Stimulated activated CD8-positive, alpha-beta memory T cell treated with anti-CD3 and anti-CD28 coated beads, Interleukin-4, amount 100 ng/mL, for 48 hours (primary cell): Measurements from ENCODE around the gene NAMPT.
"Not testable (repeated sequence)": the region's sequence is repeated elsewhere in the genome, so short reads cannot be mapped to it uniquely, and the experiment has no call there.

ENCODE experiments used
- DNase-seq: peaks from one replicate; pipeline ENCODE4 v3.0.0-alpha.2; 2020

Gene NAMPT

GRCh38 chr7:106298631-106299030 lies 13.8 kb upstream of the NAMPT start:
- DNase-seq, result not testable (repeated sequence)

GRCh38 chr7:106298155-106298554 lies 13.4 kb upstream of the NAMPT start:
- DNase-seq, result not testable (repeated sequence)

DNA sequence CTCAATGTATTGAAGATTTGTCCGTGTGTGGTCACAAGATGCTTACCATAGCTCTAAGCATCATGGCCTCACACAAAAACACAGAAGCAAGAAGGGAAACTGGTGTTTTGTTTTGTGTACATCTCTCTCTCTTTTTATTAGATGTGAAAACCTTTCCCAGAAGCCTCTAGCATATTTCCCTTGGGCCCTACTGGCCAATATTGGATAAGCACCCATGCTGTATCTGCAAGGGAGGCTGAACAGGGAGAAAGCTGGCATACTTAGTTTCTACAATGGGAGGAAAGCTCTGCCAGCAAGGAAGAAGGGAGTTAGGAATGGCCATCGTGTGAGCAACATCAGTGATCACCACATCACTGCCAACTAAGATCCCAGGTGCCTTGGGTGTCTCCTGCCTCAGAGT lies 9.6 kb upstream of the NAMPT start:
- no peak for DNase-seq

DNA sequence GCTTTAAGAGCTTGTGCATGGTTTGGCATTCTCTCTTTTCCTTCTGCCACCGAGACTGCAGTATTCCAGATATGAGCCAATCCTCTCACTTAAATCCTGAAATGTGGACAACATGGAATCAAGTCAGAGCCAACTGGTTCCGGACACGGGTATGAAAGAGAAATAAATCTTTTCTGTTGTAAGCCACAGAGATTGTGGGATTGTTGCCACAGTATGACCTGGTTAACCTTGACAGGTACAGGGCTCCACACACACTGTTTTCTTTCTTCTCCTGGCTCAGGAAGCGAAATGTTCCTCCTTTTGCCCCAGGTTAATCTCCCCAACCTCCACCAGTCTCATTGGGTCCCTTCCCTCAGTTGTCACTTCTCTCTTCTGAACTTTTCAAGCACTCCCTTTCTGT lies 6.5 kb upstream of the NAMPT start:
- DNase-seq, result no peak

- DNase-seq, result no peak
Observed at GRCh38 chr7:106290319-106290718, 5.5 kb upstream of the NAMPT start.

GRCh38 chr7:106289848-106290247 lies 5.1 kb upstream of the NAMPT start:
- no peak for DNase-seq

DNA sequence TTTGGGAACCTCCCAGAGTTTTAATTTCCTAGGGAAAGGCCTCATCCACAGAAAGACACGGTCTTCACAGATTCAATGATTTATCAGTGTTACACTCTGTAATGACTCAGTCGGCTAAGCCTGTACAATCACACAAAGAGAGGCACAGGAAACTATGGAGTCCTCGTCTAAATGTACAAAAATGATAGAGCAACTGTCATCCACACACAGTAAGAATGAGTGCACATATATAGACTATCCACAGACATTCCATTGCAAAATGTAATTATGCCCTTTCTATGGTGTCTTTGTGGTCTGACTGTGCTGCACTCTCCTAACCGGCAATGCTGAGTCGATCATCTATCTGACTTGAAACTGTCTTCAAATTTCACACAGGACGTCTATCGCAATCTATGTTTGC lies 3.5 kb upstream of the NAMPT start:
- no peak for DNase-seq

- DNase-seq, result no peak
Observed at GRCh38 chr7:106287786-106288185, 3.0 kb upstream of the NAMPT start.

DNA sequence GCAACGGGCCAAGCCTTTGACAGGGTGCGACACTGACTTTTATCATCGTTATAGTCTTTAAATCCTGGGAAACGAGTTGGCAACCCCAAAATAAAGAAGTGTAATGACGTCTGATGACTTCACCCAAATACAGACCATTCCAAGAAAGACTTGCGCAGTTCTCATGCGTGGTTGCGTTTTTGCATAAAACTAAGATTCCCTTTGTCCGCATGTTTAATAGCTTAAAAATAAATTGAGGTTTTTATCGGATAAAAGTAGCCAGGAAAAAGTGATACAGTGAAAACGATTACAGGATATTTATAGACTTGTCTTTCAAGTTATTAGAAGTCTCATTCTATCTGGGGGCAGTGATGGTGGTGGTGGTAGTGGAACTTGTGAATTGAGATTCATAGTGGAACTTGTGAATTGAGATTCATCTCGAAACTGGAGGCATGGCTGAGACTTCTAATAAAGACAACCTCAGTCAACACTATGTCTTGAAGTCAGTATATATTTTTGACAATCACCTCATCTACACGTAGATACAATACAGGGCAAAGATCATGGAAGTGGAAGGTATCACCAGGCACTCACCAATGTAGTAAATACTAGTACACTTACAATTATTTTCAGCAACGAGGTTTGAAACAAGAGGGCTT lies 1.2 kb upstream of the NAMPT start:
- DNase-seq, result peak; percentile 43

- DNase-seq, result peak; percentile 100
Observed at GRCh38 chr7:106285051-106285854, 470 bp upstream of the NAMPT start.

- peak; percentile 69 for DNase-seq
Observed at GRCh38 chr7:106283831-106284713, 711 bp downstream of the NAMPT start.

- DNase-seq, result no peak
Observed at GRCh38 chr7:106283501-106283830, 1.3 kb downstream of the NAMPT start.

DNA sequence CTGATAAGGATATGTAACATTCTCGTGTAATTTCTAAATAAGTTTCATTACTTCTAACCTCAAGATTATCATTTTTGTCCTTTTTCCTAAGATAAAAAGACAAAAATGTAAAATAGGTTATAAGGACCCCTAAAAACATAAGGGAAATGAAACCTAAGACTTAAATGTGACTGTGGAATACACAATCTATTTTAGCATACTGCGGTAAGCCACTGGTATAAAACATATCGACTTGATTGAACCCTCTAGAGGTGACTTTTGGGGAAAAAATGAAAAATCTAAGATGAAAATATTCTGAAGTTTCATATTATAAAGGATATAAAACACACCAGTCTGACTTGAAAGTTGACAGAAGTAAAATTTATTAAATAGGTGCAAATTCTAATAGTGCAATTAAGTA lies 1.9 kb downstream of the NAMPT start:
- DNase-seq, result no peak

DNA sequence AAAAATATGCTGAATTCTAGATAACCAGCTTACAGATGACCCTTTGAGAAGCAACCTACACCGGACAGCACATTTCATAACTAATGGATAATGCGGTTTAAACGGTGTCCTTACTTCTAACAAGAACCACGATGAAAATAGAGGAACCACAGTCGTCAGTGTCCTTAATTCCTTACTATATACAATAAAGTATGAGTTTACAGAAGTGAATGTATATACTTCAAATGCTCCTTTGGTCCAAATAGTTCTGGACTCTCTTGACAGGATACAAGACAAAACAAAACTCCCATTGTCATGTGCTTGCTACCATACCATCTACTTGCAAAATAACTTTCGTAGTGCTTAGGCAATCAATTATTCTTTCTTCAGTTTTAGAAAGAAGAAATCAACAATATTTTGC lies 2.4 kb downstream of the NAMPT start:
- DNase-seq, result no peak

- no peak for DNase-seq
Observed at GRCh38 chr7:106281585-106282318, 3.0 kb downstream of the NAMPT start.

DNA sequence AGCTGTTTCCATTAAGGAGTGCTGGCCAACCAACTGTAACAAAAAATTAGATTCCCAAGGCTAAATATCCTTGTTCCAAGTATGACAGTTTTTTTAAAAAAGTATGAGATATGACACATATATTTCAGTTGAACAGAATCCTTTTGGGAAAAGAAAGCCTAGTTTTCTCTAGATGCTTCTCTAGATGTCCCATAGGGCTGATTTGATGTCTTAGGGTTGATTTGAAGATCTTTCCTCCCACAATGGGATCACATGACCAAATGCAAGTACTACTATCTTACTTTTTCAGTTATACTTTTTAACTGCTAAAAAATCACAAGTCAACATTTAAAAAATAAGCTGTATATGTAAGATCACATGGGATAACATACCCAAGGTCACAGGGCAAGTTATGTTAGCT lies 3.7 kb downstream of the NAMPT start:
- DNase-seq, result no peak

GRCh38 chr7:106279425-106280197 lies 5.2 kb downstream of the NAMPT start:
- peak; percentile 52 for DNase-seq

- no peak for DNase-seq
Observed at GRCh38 chr7:106278695-106279094, 6.1 kb downstream of the NAMPT start.

DNA sequence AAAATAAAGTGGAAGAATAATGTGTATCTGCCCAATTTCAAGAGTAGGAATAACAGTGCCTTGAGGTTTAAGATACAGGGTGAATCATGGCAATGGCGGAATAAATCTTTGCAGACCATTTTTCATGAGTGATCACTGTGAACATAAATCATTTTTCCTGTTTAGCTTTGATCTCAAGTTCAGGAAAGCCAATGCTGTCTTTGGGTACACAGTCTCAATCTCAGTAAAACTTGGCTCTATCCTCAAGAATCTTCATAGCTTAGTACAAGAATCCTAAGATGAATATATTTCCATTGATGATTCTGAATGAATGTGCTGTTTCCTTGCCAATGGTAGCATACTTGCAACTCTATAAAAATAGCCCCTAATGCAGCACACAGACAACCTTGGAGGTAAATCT lies 6.8 kb downstream of the NAMPT start:
- no peak for DNase-seq

GRCh38 chr7:106276513-106276912 lies 8.3 kb downstream of the NAMPT start:
- DNase-seq, result no peak

- no peak for DNase-seq
Observed at GRCh38 chr7:106273009-106273668, 11.6 kb downstream of the NAMPT start.
